DOHH2 (cell line): Measurements from ENCODE around the gene EPS8.

Experiments used
- H3F3A ChIP-seq: fragments of 200-600 bp; sonication (generic), shearing (Covaris generic); 2 replicates; pipeline ENCODE4 v1.6.0; 2016; ENCODE audit warnings: antibody characterized with exemption, mild to moderate bottlenecking; ENCODE audit not compliant: control insufficient read depth, insufficient read depth
- H3K27ac ChIP-seq: fragments of 200-600 bp; sonication (generic); 2 replicates; pipeline ENCODE4 v1.5.1; 2014; ENCODE audit warnings: low read depth, mild to moderate bottlenecking, low read length, moderate library complexity
- H3K27me3 ChIP-seq: fragments of 200-600 bp; sonication (generic); 2 replicates; pipeline ENCODE4 v1.6.1; 2014; ENCODE audit warnings: mild to moderate bottlenecking, low read length, mixed read lengths; ENCODE audit not compliant: control insufficient read depth
- H3K36me3 ChIP-seq: fragments of 200-600 bp; sonication (generic); 2 replicates; pipeline ENCODE4 v1.6.1; 2014; ENCODE audit warnings: mild to moderate bottlenecking, low read length, moderate library complexity, mixed read lengths; ENCODE audit not compliant: control insufficient read depth
- H3K4me1 ChIP-seq: fragments of 200-600 bp; sonication (generic); 2 replicates; pipeline ENCODE4 v1.6.1; 2014; ENCODE audit warnings: mild to moderate bottlenecking, low read length, mixed read lengths; ENCODE audit not compliant: control insufficient read depth
- H3K4me2 ChIP-seq: fragments of 200-600 bp; sonication (generic); 2 replicates; pipeline ENCODE4 v1.6.0; 2014; ENCODE audit warnings: mild to moderate bottlenecking, low read length, moderate library complexity
- H3K4me3 ChIP-seq: fragments of 200-600 bp; sonication (generic); 2 replicates; pipeline ENCODE4 v1.5.1; 2014; ENCODE audit warnings: mild to moderate bottlenecking, low read length, mixed read lengths
- H3K79me2 ChIP-seq: fragments of 200-600 bp; sonication (generic); 2 replicates; pipeline ENCODE4 v1.6.1; 2014; ENCODE audit warnings: mild to moderate bottlenecking, low read length, mixed read lengths; ENCODE audit not compliant: control insufficient read depth
- H3K9me2 ChIP-seq: fragments of 200-600 bp; sonication (generic); replicated peaks from 2 replicates; pipeline ENCODE4 v1.6.1; 2014; ENCODE audit warnings: mild to moderate bottlenecking, low read length, mixed read lengths; ENCODE audit not compliant: control insufficient read depth
- H3K9me3 ChIP-seq: fragments of 200-600 bp; sonication (generic); 2 replicates; pipeline ENCODE4 v1.6.1; 2014; ENCODE audit warnings: antibody characterized with exemption, low read length, mixed read lengths; ENCODE audit not compliant: control insufficient read depth, insufficient read depth
- H4K20me1 ChIP-seq: fragments of 200-600 bp; sonication (generic); 2 replicates; pipeline ENCODE4 v1.6.0; 2014; ENCODE audit warnings: low read depth, mild to moderate bottlenecking, antibody characterized with exemption, low read length, moderate library complexity; ENCODE audit not compliant: control insufficient read depth, insufficient read depth
- EZH2phosphoT487 ChIP-seq: fragments of 200-600 bp; sonication (generic); IDR thresholded peaks from 2 replicates; pipeline ENCODE4 v1.6.1; 2017; ENCODE audit warnings: borderline replicate concordance, mild to moderate bottlenecking, antibody characterized with exemption, low read length, moderate library complexity, mixed read lengths
- TF ChIP-seq, protein P1 (sequence below): fragments of 200-600 bp; sonication (generic); IDR thresholded peaks from one replicate; pipeline ENCODE4 v1.5.1; 2014; ENCODE audit warnings: antibody characterized with exemption, mild to moderate bottlenecking, low read depth, low read length; ENCODE audit not compliant: poor library complexity, severe bottlenecking

The EPS8 gene

DNA sequence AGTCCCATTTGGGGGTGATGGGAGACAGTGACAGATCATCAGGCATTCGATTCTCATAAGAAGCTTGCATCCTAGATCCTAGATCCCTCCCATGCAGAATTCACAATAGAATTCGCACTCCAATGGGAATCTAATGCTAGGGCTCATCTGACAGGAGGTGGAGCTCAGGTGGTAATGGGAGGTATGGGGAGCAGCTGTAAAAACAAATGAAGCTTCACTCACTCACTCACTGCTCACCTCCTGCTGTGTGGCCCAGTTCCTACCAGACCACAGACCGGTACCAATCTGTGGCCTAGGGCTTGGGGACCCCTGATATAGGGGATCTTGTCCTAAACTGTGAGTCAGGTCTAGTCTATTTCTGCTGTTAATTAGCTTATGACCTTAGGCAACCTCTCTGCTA is 40.1 kb upstream of the EPS8 start:
- H3K9me3 ChIP-seq = no peaks in the 10 kb centered on the region
- H3K4me2 ChIP-seq = no peak overlapping the region
- TF ChIP-seq, protein P1, sequence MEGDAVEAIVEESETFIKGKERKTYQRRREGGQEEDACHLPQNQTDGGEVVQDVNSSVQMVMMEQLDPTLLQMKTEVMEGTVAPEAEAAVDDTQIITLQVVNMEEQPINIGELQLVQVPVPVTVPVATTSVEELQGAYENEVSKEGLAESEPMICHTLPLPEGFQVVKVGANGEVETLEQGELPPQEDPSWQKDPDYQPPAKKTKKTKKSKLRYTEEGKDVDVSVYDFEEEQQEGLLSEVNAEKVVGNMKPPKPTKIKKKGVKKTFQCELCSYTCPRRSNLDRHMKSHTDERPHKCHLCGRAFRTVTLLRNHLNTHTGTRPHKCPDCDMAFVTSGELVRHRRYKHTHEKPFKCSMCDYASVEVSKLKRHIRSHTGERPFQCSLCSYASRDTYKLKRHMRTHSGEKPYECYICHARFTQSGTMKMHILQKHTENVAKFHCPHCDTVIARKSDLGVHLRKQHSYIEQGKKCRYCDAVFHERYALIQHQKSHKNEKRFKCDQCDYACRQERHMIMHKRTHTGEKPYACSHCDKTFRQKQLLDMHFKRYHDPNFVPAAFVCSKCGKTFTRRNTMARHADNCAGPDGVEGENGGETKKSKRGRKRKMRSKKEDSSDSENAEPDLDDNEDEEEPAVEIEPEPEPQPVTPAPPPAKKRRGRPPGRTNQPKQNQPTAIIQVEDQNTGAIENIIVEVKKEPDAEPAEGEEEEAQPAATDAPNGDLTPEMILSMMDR = no peak
- no peak for TF ChIP-seq EZH2phosphoT487
- peaks cover 5% of the 10 kb centered on the region; the same call in 1 of the 2 replicates for H3K27me3 ChIP-seq
- no peaks in the 10 kb centered on the region for H3K4me1 ChIP-seq
- no peaks in the 10 kb centered on the region for H3K9me2 ChIP-seq
- no peaks in the 10 kb centered on the region for H3K36me3 ChIP-seq
- H3K27ac ChIP-seq = no peak overlapping the region
- no peaks in the 10 kb centered on the region for H3K79me2 ChIP-seq
- H3F3A ChIP-seq = no peaks in the 10 kb centered on the region
- no peak overlapping the region for H3K4me3 ChIP-seq
- H4K20me1 ChIP-seq = no peaks in the 10 kb centered on the region

DNA sequence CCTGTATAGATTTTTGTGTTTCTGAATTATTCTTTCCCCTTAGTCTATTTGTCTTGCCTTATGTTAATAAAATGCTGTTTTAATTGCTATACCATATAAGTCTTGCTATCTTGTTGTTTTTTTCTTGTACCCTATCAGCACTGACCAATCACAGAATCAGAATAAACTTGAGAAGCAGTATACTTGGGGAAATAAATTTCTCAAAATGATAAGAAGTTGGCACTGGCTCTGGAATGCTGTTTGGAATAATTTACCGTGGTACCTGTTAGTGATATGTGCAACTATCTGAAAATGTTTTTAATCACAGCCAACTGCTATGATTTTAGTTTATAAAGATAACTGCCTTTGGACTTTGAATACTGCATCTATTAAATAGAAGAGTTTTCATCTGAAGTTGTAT is 37.9 kb upstream of the EPS8 start:
- Histone ChIP-seq H3K4me2 (no peak overlapping the region), H3K79me2 (no peaks in the 10 kb centered on the region), H3K27ac (no peak overlapping the region), H3K27me3 (peaks cover 5% of the 10 kb centered on the region; the same call in 1 of the 2 replicates), H3K4me1 (no peaks in the 10 kb centered on the region), H3K36me3 (no peaks in the 10 kb centered on the region), H3K4me3 (no peak overlapping the region), H4K20me1 (no peaks in the 10 kb centered on the region), H3F3A (no peaks in the 10 kb centered on the region), H3K9me3 (no peaks in the 10 kb centered on the region), H3K9me2 (no peaks in the 10 kb centered on the region)
- TF ChIP-seq EZH2phosphoT487 = no peak
- TF ChIP-seq, protein P1 = no peak

DNA sequence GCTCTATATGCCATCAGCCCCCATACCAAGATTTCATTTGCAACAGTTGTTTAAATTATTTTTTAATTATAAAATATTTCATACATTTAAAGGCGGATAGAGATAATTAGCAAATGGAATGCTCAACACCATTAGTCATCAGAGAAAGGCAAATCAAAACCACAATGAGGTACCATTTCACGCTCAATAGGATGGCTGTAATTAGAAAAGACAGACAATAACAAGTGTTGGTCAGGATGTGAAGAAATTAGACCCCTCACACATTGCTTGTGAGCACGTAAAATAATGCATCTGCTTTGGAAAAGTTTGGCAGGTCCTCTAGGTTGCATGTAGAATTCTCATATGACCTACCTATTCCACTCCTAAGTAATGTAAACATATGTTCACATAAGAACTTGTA is 35.3 kb upstream of the EPS8 start:
- no peaks in the 10 kb centered on the region for H3F3A ChIP-seq
- TF ChIP-seq, protein P1 = no peak
- TF ChIP-seq EZH2phosphoT487 = no peak
- no peaks in the 10 kb centered on the region for H3K4me1 ChIP-seq
- H3K9me3 ChIP-seq = no peaks in the 10 kb centered on the region
- no peaks in the 10 kb centered on the region for H3K36me3 ChIP-seq
- no peaks in the 10 kb centered on the region for H3K9me2 ChIP-seq
- H3K4me3 ChIP-seq = no peak overlapping the region
- H3K27ac ChIP-seq = no peak overlapping the region
- H3K4me2 ChIP-seq = no peak overlapping the region
- H4K20me1 ChIP-seq = no peaks in the 10 kb centered on the region
- no peaks in the 10 kb centered on the region for H3K27me3 ChIP-seq
- H3K79me2 ChIP-seq = no peaks in the 10 kb centered on the region
